Measurements from ENCODE around the gene NAGK.
A peak's percentile ranks its signal among the peaks of the same experiment; 100 is the strongest.
"Not testable (repeated sequence)": the region's sequence is repeated elsewhere in the genome, so short reads cannot be mapped to it uniquely, and the experiment has no call there.

Gene NAGK

GRCh38 chr2:71100195-71100964, 31.9 kb downstream of the NAGK start:
- no peak overlapping the region for H3K27ac Mint-ChIP-seq
- TF ChIP-seq CTCF (IDR thresholded peaks at IDR 0.05) = peak; percentile 62
- H3K4me1 Mint-ChIP-seq = no peaks in the 10 kb centered on the region
- H3K36me3 Mint-ChIP-seq (ENCODE audit: low read depth) = no peaks in the 10 kb centered on the region
- peaks cover 10% of the 10 kb centered on the region for H3K9me3 Mint-ChIP-seq
- no peak overlapping the region for H3K4me3 Mint-ChIP-seq
- DNase-seq = peak; percentile 61
- H3K27me3 Mint-ChIP-seq (ENCODE audit: low read depth, poor library complexity) = peaks cover 9% of the 10 kb centered on the region

GRCh38 chr2:71101656-71102055, 33.2 kb downstream of the NAGK start:
- Mint-ChIP-seq H3K4me1 (no peaks in the 10 kb centered on the region), H3K27ac (no peak overlapping the region), H3K9me3 (peaks cover 12% of the 10 kb centered on the region), H3K27me3 (ENCODE audit: low read depth, poor library complexity) (peaks cover 9% of the 10 kb centered on the region), H3K36me3 (ENCODE audit: low read depth) (no peaks in the 10 kb centered on the region), H3K4me3 (no peak overlapping the region)
- no peak for TF ChIP-seq CTCF (IDR thresholded peaks at IDR 0.05)
- DNase-seq = no peak

- Mint-ChIP-seq H3K27ac (peak overlapping the region; percentile 52), H3K4me3 (no peak overlapping the region), H3K36me3 (ENCODE audit: low read depth) (no peaks in the 10 kb centered on the region), H3K9me3 (peaks cover 12% of the 10 kb centered on the region), H3K4me1 (no peaks in the 10 kb centered on the region), H3K27me3 (ENCODE audit: low read depth, poor library complexity) (peaks cover 4% of the 10 kb centered on the region)
- no peak for DNase-seq
- no peak for TF ChIP-seq CTCF (IDR thresholded peaks at IDR 0.05)
Observed at GRCh38 chr2:71102981-71103681, 34.7 kb downstream of the NAGK start.

GRCh38 chr2:71103809-71104208, 35.4 kb downstream of the NAGK start:
- Mint-ChIP-seq H3K4me1 (no peaks in the 10 kb centered on the region), H3K36me3 (ENCODE audit: low read depth) (no peaks in the 10 kb centered on the region), H3K27ac (no peak overlapping the region), H3K27me3 (ENCODE audit: low read depth, poor library complexity) (peaks cover 4% of the 10 kb centered on the region), H3K9me3 (peaks cover 12% of the 10 kb centered on the region), H3K4me3 (no peak overlapping the region)
- no peak for DNase-seq
- no peak for TF ChIP-seq CTCF (IDR thresholded peaks at IDR 0.05)

- H3K4me3 Mint-ChIP-seq; DNase-seq; H3K4me1 Mint-ChIP-seq; H3K36me3 Mint-ChIP-seq (ENCODE audit: low read depth); H3K27ac Mint-ChIP-seq; H3K27me3 Mint-ChIP-seq (ENCODE audit: low read depth, poor library complexity): not testable (repeated sequence)
- H3K9me3 Mint-ChIP-seq = peaks cover 12% of the 10 kb centered on the region
Observed at GRCh38 chr2:71106463-71106862, 38.0 kb downstream of the NAGK start.

- TF ChIP-seq CTCF (IDR thresholded peaks at IDR 0.05) = no peak
- DNase-seq = no peak
- peak overlapping the region; percentile 1 for H3K27ac Mint-ChIP-seq
- no peaks in the 10 kb centered on the region for H3K27me3 Mint-ChIP-seq (ENCODE audit: low read depth, poor library complexity)
- H3K9me3 Mint-ChIP-seq = peaks cover 5% of the 10 kb centered on the region
- no peak overlapping the region for H3K4me3 Mint-ChIP-seq
- H3K36me3 Mint-ChIP-seq (ENCODE audit: low read depth) = peaks cover 12% of the 10 kb centered on the region
- H3K4me1 Mint-ChIP-seq = no peaks in the 10 kb centered on the region
Observed at GRCh38 chr2:71108091-71108490, 39.6 kb downstream of the NAGK start.
